ACC112 (cell line): ENCODE measurements around the gene STARD13.
A peak's percentile ranks its signal among the peaks of the same experiment; 100 is the strongest.

Source experiments
- H2AFZ ChIP-seq: fragments of 200-600 bp; sonication (generic); one replicate; pipeline ENCODE4 v1.6.0; 2017; ENCODE audit warnings: antibody characterized with exemption, low read length; ENCODE audit not compliant: unreplicated experiment
- H3K27ac ChIP-seq: fragments of 200-600 bp; sonication (generic); 2 replicates; pipeline ENCODE4 v1.5.1; 2014; ENCODE audit warnings: low read depth, mild to moderate bottlenecking, antibody characterized with exemption, low read length, moderate library complexity
- H3K27me3 ChIP-seq: fragments of 200-600 bp; sonication (generic); 2 replicates; pipeline ENCODE4 v1.6.1; 2014; ENCODE audit warnings: mild to moderate bottlenecking, antibody characterized with exemption, low read length, moderate library complexity, mixed read lengths; ENCODE audit not compliant: insufficient read depth
- H3K36me3 ChIP-seq: fragments of 200-600 bp; sonication (generic); 2 replicates; pipeline ENCODE4 v1.6.1; 2016; ENCODE audit warnings: mild to moderate bottlenecking, antibody characterized with exemption, low read length, moderate library complexity, mixed read lengths; ENCODE audit not compliant: insufficient read depth
- H3K4me1 ChIP-seq: fragments of 200-600 bp; sonication (generic); one replicate; pipeline ENCODE4 v1.6.1; 2016; ENCODE audit warnings: low read length, mixed read lengths; ENCODE audit not compliant: insufficient read depth, unreplicated experiment, control insufficient read depth
- H3K4me3 ChIP-seq: fragments of 200-600 bp; sonication (generic); 2 replicates; pipeline ENCODE4 v1.5.1; 2014; ENCODE audit warnings: mild to moderate bottlenecking, low read depth, low read length
- H3K79me2 ChIP-seq: fragments of 200-600 bp; sonication (generic); one replicate; pipeline ENCODE4 v1.6.0; 2016; ENCODE audit warnings: low read length; ENCODE audit not compliant: control insufficient read depth, unreplicated experiment, insufficient read depth

The STARD13 gene

DNA sequence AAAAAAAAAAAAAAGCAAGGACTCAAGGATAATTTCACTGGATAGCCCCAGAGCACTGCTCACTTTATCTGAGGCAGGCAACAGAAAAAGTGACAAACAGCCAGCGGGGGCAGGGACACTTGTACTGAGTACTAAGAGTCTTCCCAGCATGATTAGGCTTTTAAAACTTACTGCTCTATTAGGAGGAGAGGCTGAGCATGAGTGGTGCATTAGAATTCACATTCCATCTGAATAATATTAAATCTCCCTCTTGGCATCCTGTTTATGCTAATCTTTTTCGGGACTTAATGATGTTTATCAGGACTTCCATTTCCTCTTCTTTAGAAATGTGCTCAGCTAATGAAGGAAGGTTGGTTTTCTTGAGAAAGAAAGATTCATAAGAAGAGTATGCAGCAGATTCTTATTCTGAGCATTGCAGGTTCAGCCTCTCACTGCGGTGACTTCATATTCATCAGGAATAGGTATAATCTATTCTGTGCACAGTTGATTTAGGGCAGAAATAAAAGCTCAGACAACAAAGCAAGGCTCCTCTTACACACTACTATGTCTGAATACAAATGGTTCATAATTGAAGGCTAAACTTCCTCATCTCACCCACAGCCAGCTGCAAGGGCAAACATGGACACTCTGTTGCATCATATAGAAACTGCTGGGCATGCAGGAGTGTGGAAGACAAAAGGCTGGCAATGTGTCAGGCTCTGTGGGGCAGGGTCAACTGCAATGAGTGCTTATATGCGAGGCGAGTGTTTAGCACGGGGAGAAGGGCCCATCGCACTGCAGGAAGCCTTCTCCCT, 162.3 kb downstream of the STARD13 start:
- Histone ChIP-seq H2AFZ (no peak overlapping the region), H3K27ac (no peak overlapping the region), H3K79me2 (peaks cover 3% of the 10 kb centered on the region), H3K4me3 (no peak overlapping the region), H3K4me1 (peaks cover 37% of the 10 kb centered on the region), H3K36me3 (peaks cover 44% of the 10 kb centered on the region), H3K27me3 (no peaks in the 10 kb centered on the region)

DNA sequence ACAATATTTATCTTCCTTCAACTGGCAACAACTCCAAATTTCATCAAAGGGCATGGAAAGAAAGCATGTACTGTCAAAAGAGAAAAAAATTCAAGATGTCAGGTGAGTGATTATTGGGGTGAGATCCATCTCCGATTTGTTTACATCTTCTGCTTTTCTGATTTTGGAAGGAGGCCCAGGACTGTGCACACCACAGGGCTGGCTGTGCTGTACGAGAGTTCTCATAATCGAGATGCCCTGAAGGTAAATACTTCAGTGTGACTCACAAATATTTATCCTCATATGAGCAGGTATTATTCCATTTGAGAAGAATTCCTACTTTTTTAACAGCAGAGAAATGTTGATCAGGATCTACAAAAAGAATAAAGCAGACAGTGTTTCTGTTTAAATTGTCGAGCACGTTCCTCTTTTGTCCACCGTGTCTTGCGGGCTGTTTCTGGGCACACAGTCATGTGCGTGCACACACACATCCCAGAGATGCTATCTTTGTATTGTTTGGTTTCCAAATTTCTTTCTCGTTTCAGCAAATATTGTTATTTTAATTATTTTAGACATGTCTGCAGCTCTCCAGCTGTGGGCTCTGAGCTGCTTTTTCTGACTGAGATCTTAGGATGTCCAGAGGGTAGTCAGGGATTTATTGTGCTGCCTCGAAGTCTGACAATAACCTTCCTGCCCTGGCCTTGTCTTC, 165.6 kb downstream of the STARD13 start:
- Histone ChIP-seq H2AFZ (no peak overlapping the region), H3K36me3 (peaks cover 66% of the 10 kb centered on the region), H3K27me3 (no peaks in the 10 kb centered on the region), H3K79me2 (peaks cover 3% of the 10 kb centered on the region), H3K4me1 (peaks cover 6% of the 10 kb centered on the region), H3K27ac (no peak overlapping the region), H3K4me3 (no peak overlapping the region)

DNA sequence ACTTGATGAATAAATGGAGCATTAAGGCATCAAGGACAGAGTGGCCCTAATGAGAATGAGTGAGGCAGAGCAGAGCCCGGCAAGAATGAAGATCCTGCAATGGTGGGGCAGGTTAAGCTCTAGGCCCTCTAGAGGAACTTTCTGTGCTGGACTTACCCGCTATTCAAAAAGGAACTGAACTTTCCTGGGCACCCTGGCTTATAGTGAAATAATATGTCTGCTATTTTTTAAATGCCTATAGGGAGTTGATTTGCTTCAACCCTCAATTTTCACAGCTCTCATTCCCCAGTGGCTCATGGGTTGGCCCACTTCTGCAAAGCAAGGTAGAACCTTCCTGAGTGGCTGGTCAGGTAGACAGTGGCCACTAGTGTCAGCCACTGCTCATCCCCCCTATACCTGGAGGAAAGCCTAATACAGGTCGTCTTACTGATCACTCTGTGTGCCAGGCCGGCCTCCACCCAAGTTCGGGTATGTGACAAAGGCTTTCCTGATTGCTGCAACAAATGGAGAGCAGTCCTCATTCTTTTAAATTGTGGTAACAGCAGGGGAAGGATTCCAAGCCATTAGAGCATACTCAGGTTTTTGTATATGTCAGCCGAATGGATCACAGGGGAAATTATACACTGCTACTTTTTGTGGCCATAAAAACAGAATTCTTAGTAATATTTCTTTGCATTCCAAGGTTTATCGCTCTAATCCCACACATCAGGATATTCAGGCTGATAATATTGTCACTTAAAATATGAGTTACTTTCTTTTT, 166.4 kb downstream of the STARD13 start:
- no peak overlapping the region for H2AFZ ChIP-seq
- H3K27ac ChIP-seq, result no peak overlapping the region
- H3K4me1 ChIP-seq, result peaks cover 4% of the 10 kb centered on the region
- no peaks in the 10 kb centered on the region for H3K27me3 ChIP-seq
- H3K79me2 ChIP-seq, result peaks cover 3% of the 10 kb centered on the region
- no peak overlapping the region for H3K4me3 ChIP-seq
- H3K36me3 ChIP-seq, result peaks cover 63% of the 10 kb centered on the region

DNA sequence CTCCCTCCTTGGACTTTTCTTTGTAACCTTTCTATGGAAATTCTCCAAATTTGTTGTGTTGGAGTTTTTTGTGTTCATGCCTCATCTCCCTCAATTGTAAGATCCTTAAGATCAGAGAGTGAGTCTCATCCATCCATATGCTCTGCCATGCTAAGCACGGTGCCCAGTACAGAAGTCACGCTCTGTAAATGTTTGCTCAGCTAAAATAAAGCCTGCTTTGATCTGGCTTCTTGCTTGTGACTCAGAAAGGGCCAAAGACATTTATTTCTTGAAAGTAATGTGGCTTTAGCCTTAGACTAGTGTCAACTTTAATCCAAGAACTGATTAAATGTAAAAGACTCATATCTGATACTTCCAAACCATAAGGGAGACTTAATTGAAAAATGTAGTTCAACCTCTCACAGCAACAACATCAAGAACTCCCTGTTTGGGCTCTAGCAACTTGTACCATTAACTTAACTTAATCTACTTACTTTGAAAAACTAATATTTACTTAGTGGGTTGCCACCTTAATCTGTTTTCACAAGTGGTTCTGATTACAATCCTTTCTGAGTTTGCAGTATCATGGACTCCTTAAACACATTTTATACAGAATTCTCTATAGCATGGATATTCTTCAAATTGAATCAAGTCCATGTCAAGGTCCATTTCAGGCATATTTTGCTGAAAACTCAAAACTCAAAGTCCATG, 169.1 kb downstream of the STARD13 start:
- peaks cover 45% of the 10 kb centered on the region for H3K36me3 ChIP-seq
- H2AFZ ChIP-seq, result no peak overlapping the region
- no peaks in the 10 kb centered on the region for H3K27me3 ChIP-seq
- H3K79me2 ChIP-seq, result no peaks in the 10 kb centered on the region
- H3K4me1 ChIP-seq, result peaks cover 7% of the 10 kb centered on the region
- H3K27ac ChIP-seq, result no peak overlapping the region
- no peak overlapping the region for H3K4me3 ChIP-seq

DNA sequence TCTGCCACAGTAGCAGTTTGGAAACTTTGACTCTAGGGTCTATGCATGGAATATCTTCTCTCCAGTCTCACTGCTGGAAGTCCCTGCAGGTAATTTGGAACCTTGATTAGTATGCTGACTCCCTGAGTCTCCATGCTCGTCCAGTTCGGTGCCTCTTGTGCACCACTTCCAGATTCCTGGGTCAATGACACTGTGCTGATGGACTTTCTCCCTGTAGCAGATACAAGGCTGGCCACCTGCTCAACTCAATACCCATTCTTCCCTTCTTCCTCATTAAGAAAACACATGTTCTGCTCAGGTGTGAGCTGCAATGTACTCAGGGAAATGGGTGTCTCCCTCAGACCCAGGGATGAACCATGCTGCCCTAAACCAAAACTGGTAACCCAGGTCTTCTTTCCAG, 170.3 kb downstream of the STARD13 start:
- Histone ChIP-seq H3K4me1 (peaks cover 18% of the 10 kb centered on the region), H3K4me3 (no peak overlapping the region), H3K27me3 (no peaks in the 10 kb centered on the region), H2AFZ (no peak overlapping the region), H3K36me3 (peaks cover 40% of the 10 kb centered on the region), H3K27ac (no peak overlapping the region), H3K79me2 (no peaks in the 10 kb centered on the region)

DNA sequence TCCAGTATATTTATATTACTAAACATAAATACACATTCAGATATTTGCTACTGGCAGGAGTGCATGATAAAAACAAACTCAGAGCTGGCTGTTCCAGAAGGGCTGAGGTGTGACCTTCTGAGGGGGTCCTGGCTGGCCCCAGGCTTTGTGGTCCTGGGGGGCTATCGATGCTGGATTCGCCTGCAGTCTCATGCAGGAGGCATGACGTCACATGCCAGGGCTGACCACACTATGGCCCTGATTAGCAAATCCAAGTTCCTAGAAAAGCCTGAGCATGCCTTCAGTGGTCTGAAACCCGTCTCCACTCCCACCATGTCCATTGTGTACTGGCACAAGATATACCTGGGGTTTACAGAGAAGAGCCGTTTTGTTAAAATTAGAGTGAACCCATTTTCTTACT, 171.4 kb downstream of the STARD13 start:
- Histone ChIP-seq H2AFZ (no peak overlapping the region), H3K27me3 (no peaks in the 10 kb centered on the region), H3K4me3 (no peak overlapping the region), H3K79me2 (no peaks in the 10 kb centered on the region), H3K27ac (no peak overlapping the region), H3K4me1 (peaks cover 27% of the 10 kb centered on the region), H3K36me3 (peaks cover 37% of the 10 kb centered on the region)

DNA sequence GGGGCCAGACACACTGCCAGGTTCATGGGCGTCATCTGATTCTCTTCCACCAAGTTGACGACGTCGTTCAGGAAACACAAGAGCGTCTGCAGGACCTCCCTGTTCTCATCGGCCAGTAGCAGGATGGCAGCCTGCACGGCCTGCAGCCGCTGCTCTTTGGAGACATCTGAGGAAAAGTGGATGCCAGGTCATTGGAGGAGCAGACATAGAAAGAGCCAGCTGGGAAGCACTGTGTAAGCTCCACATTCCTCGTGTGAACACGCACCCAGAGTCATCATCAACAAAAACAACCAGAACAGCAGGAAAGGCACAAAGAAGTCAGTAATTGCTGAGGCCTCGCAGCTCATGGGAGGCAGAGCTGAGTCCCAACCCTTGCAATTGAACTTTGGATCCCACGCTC, 172.8 kb downstream of the STARD13 start:
- Histone ChIP-seq H3K4me1 (peaks cover 31% of the 10 kb centered on the region), H3K79me2 (no peaks in the 10 kb centered on the region), H3K4me3 (no peak overlapping the region), H3K36me3 (peaks cover 29% of the 10 kb centered on the region), H3K27ac (0 out of 2 replicates have a peak overlapping the region, but pooled peaks have one; percentile 72), H3K27me3 (no peaks in the 10 kb centered on the region), H2AFZ (no peak overlapping the region)

DNA sequence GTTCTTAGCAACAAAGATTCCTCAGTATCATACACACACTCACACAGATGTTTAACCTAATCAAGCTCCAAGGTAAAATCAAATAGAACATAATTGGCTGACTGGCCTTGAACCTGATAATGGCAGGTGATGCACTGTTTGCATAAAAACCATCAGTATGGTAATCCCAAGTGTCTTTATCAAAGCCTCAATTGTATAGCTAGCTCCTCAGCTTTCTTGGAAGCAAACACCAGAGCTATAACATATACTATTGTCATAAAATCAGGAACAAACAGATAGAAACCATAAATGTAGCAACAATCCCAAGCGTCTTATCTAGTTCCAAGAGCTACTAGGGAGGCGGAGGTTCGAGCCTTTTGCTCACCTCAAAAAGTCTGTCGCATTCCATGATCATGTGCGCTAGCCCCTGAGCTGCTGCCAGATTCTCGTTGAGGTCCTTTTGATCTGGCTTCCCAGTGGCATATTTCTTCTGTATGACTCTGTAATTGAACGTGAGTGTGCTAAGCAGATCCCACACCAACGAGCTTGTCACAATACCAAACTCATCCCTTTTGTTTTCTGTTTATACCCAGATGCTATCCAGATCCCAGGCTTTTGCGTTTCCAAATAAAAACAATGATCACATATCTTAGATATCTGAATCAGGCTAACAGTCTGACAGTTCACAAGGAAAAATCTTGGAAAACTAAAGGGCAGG, 174.0 kb downstream of the STARD13 start:
- H3K27ac ChIP-seq, result peak overlapping the region; percentile 72
- no peaks in the 10 kb centered on the region for H3K27me3 ChIP-seq
- H3K4me3 ChIP-seq, result no peak overlapping the region
- peaks cover 34% of the 10 kb centered on the region for H3K36me3 ChIP-seq
- H3K4me1 ChIP-seq, result peaks cover 31% of the 10 kb centered on the region
- H3K79me2 ChIP-seq, result no peaks in the 10 kb centered on the region
- no peak overlapping the region for H2AFZ ChIP-seq

DNA sequence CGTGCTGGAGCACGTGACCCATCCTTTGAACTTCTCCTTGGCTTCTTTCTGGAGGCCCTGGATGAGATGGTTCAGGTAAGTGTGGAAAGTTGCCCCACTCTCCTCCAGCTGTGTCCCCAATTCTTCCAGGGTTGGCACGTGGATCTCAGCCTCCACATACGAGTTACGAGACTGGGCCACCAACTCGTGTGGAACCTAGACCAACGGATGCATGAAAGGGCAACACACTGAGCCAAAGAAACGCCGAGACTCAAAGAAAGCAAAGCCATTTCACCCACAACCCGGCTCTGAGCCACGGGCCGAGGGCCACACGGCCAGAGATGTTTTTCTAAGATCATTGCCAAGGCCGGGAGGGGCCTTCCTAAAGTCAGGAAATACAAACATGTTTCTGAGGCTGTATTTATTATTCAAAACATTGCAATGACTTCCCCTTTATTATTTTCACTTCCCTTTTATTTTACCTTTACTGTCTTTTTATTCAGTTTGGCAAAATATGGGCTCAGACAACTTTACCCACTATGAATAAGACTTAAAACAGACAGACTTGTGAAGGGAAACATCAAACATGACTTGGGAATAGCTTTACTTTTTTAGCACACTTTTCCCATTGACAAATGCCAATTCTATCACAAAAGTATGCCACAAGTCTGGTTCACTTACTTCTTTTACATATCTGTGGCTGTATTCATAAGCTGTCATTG, 174.7 kb downstream of the STARD13 start:
- Histone ChIP-seq H2AFZ (no peak overlapping the region), H3K79me2 (no peaks in the 10 kb centered on the region), H3K36me3 (peaks cover 34% of the 10 kb centered on the region), H3K27me3 (no peaks in the 10 kb centered on the region), H3K27ac (peak overlapping the region; percentile 72), H3K4me3 (no peak overlapping the region), H3K4me1 (peaks cover 31% of the 10 kb centered on the region)
